RPMI8226 (cell line): ENCODE results near the gene SPRED1.
A peak's percentile ranks its signal among the peaks of the same experiment; 100 is the strongest.
"Not testable (repeated sequence)": the region's sequence is repeated elsewhere in the genome, so short reads cannot be mapped to it uniquely, and the experiment has no call there.

Experiments used
- DNase-seq: peaks from one replicate; pipeline ENCODE4 v3.0.0-alpha.2; 2015

The SPRED1 gene

DNA sequence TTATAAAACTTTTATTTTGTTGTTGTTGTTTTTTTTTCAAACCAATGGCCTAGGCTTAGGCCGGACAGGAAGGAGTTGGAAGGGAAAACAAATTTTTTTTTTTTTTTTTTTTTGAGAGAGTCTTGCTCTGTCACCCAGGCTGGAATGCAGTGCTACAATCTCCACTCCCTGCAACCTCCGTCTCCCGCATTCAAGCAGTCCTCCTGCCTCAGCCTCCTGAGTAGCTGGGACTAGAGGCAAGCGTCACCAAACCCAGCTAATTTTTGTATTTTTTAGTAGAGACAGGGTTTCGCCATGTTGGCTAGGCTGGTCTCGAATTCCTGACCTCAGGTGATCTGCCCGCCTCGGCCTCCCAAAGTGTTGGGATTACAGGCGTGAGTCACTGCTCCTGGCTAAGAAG, 15.6 kb upstream of the SPRED1 start:
- not testable (repeated sequence) for DNase-seq

DNA sequence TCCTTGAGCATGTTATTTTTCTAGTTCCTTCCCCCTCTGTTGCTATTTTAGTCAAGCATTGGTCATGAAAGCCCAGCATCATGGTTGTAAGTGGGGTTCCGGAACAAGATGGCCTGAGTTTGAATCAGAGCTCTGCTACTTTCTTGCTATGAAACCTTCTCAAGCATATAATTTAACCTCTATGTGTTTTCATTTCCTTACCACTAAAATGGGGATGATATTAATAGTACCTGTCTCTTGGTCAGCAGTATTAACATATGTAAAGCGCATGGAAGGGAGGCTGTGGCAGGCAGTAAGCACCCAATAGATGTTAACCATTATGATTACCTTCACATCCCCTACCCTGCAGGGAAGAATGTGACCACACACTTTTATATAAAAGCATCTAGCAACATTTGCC, 14.3 kb upstream of the SPRED1 start:
- no peak for DNase-seq

DNA sequence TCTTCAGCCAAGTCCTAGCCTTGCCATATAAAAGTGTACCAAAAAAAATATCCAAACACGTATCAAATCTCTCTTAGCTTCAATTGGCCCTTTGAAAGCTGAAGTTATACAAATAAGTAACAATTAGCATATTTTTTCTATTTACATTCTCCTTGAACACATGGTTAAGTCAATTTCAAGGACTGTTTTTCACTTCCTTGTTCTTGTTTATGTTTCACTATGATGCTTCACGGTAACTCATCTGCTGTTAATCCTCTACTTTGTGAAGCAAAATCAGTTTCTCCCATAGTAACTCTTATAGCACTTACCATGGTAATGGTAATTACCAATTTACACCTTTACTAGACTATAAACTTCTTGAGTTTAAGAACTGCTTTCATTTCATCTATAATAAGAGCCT, 10.6 kb upstream of the SPRED1 start:
- DNase-seq, result no peak

DNA sequence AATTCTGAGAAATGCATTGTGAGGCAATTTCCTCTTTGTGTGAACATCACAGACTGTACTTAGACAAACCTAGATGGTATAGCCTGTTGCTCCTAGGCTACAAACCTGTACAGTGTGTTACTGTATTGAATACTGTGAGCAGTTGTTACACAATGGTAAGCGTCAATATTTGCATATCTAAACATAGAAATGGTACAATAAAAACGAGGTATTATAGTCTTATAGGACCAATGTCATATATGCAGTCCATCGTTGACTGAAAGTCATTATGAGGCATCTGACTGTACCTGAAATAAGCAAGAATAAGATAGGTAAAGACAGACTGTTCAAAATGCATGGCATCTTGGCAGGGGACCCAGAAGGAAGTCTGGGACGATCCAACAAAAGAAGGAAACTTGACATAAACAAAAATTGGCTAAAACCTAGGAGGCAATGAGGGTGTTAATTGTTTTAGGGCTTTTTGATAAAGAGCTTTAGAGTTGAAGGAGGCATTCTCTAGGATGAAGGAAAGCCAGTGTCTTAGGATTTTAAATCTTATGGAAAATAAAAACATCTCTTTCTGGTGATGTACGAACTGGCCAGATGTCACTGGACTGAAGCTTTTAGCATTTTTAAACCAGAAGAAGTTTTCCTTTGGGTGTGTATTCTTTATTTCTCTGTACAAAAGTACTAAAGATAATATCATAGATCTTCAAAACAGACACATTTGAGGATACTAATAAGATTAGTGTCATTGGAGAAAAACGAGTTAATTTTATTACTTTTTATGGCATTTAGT, 9.2 kb upstream of the SPRED1 start:
- no peak for DNase-seq

DNA sequence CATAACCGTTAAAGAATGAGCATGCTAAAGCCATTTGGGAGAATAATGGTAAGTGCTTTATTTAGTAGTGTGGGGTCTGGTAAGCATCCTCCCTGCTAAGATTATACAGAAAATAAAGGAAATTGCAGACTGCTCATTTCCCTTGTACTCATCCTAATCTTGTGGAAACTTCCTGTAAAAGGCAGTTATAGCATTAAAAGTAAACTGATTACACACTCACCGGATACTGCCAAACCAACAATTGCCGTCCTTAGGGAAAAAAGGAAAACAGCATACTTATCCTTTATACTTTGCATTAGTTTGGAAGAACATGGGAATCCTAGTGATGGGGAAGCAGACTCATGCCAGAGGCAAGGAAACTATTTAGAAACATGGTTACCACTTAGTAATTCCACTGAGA, 5.3 kb upstream of the SPRED1 start:
- DNase-seq, result no peak

DNA sequence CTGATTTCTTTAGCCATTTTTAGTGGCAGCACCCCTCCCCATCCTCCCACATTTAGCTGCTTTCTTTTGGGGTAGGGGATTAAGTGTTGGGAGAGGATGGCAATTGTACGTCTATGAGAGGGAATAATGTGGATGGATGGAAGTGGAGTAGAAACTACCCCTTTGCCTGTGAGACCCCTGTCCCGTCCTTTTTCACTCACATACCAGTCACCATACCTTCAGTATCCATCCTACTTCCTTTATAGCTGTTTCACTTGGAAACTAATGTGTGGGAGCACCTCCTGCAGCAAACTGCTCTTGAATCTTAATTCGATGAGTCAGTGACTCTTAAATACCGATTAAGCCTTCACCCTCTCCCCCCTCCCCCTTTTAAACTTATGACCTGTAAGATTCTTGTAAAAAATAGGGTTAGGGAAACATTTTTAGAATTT, 730 bp downstream of the SPRED1 start:
- DNase-seq, result peak; percentile 40

DNA sequence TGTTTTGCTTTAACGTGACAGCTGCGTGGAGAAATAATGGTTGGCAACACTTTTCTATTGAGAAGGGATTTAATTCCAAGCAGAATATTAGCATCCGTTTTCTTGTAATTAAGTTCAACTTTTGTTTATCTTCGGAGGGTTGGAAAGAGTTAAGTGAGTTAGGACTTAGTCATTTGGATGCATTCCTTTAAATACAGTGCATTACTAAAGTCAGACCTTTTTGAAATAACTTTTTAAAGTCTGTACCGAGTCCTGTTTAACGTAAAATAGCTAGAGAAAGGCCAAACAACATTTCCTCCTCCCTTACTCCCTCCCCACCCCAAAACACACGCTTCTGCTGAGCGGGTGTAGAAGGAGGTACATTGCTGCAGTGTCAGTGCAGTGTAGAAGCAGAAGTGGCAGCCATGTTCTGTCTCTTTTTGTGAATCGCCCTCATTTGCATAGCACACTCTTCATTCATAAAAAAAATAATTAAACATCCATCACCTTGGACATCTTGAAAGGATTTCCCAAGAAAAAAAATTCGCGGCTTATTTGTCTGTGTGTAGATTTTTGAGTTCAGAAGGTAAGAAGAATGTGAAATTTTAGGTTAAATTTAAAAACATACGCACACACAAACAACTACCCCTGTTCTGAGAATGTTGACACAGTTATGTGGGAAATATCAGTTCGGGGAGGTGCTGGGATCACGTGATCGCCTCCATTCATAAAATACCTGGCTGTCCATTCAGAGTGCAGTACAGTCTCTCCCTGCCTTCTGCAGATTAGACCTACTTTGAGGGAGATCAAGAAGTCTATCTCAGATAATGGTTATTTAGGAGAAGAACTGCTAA, 1.6 kb downstream of the SPRED1 start:
- peak; percentile 71 for DNase-seq

DNA sequence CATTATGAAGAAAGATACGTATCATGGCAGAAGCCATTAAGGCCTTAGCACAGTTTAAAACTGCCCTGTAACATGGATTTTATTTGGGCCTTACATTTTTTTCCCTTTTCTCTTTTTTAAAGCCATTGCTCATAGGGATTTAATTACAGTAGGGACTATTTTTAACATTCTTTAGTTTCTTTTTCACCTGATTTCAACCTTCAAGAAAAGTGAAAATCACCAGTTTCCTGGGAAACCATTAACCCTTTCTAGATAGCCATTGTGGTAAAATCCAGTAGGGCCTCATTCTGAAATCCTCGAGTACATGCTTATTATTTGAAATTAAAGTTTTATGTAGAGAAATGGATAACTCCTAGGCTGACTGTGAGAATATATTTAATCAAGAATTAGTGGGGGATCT, 3.1 kb downstream of the SPRED1 start:
- DNase-seq, result no peak

DNA sequence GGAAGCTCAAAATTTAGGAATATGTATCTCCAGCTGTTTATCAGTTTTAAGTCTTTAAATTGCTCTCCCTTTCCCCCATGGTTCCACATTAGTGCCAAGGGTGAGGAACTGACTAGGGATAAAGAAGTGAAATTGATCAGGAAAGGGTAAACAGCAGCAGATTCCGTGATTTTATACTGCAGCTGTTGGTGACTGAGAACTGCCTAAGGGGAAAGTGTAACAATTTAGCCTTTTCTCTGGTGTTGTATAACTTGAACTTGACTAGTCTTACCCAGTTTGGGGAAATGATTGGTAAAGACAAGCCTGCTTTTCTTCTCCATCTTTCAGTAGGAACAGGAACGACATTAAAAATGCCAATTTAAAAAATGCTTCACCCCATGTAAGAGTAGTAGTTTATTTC, 5.0 kb downstream of the SPRED1 start:
- DNase-seq, result no peak

DNA sequence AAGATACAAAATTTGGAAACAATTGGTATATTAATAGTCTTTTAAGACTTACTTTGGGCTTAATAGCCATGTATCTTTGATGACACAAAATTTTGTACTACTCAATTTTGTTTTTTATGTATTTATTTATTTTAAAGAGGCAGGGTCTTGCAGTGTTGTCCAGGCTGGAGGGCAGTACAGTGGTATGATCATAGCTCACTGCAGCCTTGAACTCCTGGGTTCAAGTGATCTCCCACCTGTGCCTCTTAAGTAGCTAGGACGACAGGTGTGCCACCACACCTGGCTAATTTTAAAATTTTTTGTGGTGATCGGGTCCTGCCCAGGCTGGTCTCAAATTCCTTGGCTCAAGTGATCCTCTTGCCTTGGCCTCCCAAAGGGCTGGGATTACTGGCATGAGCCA, 6.5 kb downstream of the SPRED1 start:
- DNase-seq, result no peak

DNA sequence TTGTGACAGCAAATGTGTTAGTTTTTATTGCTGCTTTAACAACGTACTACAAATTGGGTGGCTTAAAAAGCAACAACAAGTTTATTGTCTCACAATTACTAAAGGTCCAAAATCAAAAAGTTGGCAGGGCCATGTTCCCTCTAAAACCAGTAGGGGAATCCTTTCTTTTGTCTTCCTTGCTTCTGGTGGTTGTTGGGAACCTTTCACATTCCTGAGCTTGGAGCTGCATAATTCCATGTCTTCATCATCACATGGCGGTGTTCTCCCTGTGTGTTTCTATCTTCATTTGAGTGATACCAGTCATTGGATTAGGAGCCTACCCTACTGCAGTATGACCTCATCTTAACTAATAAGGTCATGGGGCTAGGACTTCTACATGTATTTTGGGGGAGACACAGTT, 7.4 kb downstream of the SPRED1 start:
- no peak for DNase-seq

DNA sequence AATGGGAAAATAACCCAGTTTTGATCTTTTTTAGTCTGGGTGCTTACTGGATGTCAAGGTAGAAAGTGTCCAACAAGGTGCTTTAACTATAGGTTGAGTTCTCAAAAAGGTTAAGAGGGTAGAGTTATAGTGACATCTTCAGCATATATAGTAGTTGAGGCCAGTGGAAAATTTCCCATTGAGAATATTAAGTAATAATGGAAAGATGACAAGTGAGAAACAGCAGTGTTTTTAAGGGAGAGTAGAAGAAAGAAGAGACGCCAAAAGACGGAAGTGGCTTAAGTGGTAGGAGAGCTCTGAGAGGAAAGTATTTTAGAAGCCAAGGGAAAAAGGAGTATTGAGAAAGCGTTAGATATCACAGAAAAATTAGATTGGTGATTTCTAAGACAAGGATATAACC, 10.6 kb downstream of the SPRED1 start:
- no peak for DNase-seq

DNA sequence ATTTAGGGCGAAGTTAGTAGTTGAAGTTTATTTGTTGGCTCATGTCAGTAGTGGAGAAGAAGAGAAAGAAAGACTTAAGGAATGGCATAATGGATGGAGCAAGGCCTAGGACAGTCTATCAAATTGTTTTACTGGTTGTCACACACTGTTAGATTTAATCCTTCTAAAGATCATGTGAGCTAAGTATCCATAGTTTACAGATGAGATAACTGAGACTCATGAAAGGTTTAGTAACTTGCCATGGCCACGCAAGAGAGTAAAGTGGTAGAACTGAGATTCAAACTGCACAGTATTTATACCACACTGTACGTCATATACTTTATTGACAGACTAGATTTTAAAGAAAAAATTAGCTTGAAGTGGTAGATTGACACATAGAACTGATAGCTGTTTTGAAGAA, 11.4 kb downstream of the SPRED1 start:
- no peak for DNase-seq

DNA sequence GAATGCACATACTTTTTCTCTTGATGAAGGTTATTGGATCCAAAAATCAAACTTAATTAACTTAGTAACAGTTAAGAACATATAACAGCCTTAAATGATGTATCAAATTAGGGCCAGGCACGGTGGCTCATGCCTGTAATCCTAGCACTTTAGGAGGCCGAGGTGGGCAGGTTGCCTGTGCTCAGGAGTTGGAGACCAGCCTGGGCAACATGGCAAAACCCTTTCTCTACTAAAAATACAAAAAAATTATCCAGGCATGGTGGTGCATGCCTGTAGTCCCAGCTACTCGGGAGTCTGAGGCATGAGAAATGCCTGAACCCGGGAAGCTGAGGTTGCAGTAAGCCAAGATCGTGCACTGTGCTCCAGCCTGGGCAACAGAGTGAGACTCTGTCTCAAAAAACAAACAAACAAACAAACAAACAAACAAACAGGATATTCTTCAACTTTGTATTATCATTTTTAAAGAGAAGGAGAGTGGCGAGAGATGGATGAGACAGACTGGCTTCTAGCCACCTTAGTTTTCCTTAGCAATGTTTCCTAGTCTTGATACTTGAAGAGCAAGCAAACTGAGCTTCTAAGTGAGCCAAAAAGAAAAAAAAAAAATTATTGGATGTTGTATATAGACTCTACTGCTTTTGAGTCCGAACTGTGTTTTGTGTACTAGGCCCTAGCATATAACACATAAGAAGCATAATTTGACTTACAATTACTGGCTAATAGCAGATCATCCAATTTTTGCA, 13.8 kb downstream of the SPRED1 start:
- DNase-seq, result no peak

DNA sequence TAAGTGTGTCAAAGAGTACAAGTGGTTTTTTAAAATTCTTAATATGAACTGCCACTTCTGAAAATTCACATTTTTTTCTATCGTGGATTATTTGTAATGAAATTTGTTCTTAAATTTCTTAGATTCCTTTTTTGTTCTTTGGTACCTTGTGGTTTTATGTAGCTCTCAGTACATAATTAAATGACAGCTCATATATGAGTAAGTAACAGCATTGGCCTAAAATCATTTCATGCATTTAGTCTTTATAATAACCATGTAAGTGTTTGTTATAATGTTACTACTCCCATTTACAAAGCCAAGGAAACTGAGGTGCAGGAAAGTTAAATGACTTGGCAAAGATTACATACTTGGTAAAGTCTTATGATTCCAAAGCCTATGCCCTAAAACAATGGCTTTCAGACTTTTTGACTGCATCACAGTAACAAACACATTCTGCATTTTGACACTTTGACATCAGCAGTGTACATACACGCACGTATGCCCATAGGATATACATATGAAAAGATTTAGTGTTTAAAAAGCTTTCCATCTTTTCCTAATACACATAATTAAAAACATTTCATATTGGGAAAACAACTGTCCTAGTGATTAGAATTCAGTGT, 14.9 kb downstream of the SPRED1 start:
- DNase-seq, result no peak

DNA sequence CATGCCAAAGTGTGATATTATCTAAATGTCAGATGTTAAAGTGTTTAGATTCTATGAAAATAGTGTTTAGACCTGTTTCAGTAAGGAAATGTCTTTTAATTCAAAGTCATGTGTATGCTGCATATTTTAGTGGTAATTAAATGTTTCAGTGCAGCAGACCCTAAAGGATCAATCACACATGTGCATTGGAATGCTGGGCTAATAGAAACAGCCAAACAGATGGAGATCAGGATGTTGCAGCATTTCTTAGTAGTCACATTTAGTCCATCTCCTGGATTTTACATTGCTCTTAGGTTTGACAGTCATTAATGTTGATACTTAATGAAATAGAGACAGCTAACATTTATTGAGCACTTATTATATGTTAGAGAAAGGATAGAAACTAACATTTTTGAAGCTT, 18.5 kb downstream of the SPRED1 start:
- DNase-seq, result no peak

DNA sequence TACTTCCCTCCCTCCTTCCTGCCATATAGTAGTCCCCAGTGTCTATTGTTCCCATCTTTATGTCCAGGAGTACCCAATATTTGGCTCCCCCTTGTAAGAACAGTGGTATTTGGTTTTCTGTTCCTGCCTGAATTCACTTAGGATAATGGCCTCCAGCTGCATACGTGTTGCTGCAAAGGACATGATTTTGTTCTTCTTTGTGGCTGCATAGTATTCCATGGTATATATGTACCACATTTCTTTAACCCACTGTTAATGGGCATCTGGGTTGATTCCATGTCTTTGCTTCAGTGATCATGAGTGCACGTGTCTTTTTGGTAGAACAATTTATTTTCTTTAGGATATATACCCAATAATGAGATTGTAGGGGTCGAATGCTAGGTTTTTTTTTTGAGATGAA, 19.3 kb downstream of the SPRED1 start:
- DNase-seq, result no peak

DNA sequence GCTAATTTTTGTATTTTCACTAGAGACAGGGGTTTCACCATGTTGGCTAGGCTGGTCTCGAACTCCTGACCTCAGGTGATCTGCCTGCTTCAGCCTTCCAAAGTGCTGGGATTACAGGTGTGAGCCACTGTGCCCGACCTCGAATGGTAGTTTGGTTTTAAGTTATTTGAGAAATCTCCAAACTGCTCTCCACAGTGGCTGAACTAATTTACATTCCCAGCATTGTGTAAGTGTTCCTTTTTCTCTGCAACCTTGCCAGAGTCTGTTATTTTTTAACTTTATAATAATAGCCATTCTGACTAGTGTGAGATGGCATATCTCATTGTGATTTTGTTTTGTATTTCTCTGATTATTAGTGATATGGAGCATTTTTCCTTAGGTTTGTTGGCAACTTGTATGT, 19.8 kb downstream of the SPRED1 start:
- DNase-seq, result not testable (repeated sequence)

DNA sequence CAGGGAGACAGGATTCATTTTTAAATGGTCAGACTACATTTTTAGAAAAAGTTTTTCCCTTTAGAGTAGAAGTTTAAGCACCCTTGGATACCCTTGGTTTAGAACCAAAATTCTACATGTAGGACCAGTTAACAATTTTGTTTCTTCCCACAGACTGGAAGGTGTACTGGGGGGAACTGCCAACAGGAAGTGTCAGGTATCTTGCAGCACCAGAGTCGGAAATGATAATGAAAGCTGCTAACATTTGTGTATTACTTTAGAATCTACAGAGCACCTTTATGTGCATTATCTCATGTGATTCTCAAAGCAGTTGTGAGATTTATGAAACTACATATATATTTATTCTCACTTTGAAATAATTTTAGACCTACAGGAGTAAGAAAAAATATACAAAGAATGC, 21.5 kb downstream of the SPRED1 start:
- no peak for DNase-seq

DNA sequence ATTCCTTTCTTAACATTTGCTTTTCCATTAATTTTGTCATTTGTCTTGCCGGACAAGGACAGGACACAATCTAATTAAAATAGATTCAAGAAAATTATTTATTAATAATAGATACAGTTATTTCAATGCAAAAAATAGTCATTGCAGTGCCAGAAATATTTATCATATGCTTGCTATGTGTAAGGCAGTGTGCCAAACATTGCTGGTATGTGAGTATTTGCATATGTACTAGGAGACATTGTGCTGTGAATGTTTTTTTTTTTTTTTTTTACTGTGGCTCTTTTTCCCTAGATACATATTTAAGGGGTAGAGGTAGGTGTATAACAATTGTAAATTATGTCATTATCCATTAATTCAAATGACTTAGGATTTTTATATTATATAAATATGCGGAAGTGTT, 23.3 kb downstream of the SPRED1 start:
- DNase-seq, result no peak

DNA sequence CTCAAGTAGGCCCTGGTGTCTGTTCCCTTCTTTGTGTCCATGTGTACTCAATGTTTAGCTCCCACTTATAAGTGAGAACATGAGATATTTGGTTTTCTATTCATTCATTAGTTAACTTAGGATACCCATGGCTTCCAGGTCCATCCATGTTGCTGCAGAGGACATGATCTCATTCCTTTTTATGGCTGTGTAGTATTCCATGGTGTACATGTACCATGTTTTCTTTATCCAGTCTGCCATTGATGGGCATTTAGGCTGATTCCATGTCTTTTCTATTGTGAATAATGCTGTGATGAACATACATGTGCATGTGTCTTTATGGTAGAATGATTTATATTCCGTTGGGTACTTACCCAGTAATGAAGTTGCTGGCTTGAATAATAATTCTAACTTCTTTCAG, 24.6 kb downstream of the SPRED1 start:
- not testable (repeated sequence) for DNase-seq

DNA sequence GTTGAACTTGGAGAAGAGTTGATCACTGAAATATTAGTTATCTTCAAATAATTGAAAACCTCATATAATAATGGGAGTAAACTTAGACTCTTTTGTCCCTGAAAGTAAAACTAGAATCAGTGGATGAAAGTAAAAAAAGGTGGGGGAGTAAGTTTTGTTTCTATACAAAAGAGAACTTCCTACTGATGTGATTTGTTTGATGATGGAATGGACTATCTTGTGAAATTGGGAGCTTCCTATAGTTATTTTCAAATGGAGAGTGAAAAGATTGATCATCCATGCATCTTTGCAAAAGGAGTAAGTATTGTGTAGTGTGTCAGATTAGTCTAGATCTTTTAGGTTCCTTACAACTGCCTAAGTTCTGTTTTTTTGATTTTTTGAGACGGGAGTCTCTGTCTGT, 28.4 kb downstream of the SPRED1 start:
- no peak for DNase-seq

DNA sequence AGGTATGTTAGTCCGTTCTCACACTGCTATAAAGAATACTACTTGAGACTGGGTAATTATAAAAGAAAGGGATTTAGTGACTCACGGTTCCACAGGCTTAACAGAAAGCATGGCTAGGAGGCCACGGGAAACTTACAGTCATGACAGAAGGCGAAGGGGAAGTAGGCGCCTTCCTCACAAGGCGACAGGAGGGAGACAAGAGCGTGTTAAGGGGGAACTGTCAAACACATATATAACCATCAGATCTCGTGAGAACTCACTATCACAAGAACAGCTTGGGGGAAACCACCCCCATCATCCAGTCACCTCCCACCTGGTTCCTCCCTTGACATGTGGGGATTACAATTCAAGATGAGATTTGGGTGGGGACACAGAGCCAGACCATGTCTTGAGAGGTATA, 30.4 kb downstream of the SPRED1 start:
- no peak for DNase-seq
